OCI-LY3 (cell line): ENCODE results near the gene IRF2.

Experiments
- EZH2phosphoT487 ChIP-seq: fragments of 200-600 bp; shearing (Covaris generic); IDR thresholded peaks from 2 replicates; pipeline ENCODE4 v1.6.1; 2018; ENCODE audit warnings: antibody characterized with exemption, mixed run types, low read depth
- TF ChIP-seq, protein P1 (sequence below): fragments of 200-600, 300-600 bp; sonication (generic); IDR thresholded peaks from 2 replicates; pipeline ENCODE4 v1.5.1; 2014; ENCODE audit warnings: antibody characterized with exemption, low read length, low read depth

DNA sequence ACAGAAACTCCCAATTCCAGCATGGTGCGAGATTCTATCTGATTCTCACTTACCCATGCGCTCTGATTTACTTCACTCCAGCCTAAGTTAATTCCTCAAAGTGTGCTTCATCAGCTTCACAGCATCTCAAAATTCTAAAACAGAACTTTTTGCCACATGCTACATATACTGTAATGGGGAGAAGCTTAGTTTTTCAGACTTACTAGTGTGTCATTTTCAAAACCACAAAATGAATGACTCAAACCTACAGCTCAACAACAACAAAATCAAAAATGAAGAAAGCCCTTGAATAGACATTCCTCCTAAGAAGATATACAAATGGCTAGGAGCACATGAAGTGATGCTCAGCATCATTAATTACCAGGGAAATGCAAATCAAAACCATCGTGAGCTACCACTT, 14.9 kb downstream of the IRF2 start:
- TF ChIP-seq, protein P1, sequence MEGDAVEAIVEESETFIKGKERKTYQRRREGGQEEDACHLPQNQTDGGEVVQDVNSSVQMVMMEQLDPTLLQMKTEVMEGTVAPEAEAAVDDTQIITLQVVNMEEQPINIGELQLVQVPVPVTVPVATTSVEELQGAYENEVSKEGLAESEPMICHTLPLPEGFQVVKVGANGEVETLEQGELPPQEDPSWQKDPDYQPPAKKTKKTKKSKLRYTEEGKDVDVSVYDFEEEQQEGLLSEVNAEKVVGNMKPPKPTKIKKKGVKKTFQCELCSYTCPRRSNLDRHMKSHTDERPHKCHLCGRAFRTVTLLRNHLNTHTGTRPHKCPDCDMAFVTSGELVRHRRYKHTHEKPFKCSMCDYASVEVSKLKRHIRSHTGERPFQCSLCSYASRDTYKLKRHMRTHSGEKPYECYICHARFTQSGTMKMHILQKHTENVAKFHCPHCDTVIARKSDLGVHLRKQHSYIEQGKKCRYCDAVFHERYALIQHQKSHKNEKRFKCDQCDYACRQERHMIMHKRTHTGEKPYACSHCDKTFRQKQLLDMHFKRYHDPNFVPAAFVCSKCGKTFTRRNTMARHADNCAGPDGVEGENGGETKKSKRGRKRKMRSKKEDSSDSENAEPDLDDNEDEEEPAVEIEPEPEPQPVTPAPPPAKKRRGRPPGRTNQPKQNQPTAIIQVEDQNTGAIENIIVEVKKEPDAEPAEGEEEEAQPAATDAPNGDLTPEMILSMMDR = no peak
- no peak for TF ChIP-seq EZH2phosphoT487
